HG03060 (cell line): ENCODE results near the gene YWHAH.
"Not testable (repeated sequence)": the region's sequence is repeated elsewhere in the genome, so short reads cannot be mapped to it uniquely, and the experiment has no call there.

Experiments used
- ATAC-seq: cut with Tn5 transposase; IDR thresholded peaks from one replicate; pipeline ENCODE4 v1.9.1; 2021; ENCODE audit warnings: low read depth, moderate number of reproducible peaks; ENCODE audit not compliant: unreplicated experiment

YWHAH gene

DNA sequence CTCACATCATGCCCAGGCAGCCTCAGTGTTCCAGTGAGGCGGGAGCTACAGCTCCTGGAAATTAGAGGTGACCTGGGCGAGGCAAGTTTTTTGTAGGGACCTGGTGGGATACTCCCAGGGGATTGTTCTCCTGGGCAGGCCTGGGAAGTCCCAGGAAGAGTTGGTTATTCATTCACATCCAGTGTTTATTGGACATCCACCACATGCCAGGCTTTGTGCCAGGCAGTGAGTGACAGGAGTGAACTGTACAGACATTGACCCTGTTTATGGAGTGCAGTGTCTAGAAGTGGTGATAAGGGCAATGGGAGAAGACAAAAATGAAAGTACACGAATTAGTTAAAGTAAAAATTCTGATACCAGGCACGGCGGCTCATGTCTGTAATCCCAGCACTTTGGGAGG, 29.4 kb downstream of the YWHAH start:
- no peak for ATAC-seq

DNA sequence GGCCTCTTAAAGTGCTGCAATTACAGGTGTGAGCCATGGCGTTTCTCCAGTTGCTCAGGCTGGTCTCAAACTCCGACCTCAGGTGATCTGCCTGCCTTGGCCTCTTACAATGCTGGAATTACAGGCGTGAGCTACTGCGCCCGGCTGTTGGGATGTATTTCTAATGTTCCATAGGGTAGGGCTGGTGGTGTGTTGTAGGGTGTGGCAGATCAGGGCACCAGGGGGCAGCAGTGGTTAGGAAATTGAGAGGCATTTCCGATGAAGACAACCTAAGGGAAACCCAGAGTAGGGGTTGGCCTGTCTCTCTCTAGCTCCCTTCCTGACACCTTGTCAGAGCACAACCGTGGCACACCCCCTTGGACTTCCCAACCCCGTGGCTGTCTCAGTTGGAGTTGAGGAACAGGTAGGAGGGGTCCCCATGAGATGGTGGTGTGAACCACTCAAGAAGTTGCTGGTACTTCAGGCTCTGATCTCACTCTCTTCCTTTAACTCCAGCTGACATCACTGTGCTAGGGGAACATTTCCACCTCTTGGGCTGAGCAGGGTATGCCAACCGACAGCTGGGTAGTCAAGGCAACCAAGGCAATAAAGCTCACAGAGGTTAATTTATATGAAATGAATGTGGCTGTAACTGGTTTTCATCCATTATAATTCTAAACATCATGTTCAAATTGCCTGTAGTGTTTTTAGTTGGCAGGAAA, 33.0 kb downstream of the YWHAH start:
- ATAC-seq = no peak

DNA sequence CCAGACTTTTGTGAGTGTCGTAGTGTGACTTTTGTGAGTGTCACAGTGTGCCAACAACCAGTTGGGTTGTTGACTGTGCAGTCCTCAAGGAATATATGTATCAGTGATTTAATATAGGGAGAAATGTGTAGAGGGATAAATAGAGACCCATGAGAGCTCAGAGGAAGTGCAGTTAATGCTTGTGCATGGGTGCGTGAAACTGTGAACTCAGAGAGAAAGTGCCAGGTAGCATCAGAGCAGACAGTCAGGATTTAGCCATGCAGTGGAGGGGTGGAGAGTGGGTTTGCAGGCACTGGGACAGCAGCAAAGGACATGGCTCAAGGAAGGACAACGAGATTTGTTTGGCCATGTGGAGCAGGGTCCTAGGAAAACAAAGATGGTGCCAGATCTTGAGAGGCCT, 33.6 kb downstream of the YWHAH start:
- no peak for ATAC-seq

DNA sequence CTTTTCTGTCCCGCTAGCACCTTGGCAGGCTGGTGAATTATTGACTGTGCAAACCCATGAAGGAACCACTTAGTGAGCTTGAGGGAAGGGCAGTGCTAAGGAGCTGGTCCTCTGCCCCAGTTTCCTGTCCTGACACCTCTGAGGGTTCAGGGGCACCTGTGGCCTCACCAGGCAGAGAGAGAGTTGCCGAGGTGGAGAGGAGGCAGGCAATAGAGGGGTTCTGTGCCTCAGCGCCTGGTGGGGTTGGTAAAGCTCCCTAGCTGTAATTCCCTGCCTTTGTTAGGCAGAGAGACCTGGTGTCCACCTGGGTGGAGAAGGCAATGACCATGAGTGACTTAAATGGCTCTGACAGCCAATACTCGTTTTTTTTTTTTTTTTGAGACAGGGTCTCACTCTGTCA, 36.3 kb downstream of the YWHAH start:
- no peak for ATAC-seq

DNA sequence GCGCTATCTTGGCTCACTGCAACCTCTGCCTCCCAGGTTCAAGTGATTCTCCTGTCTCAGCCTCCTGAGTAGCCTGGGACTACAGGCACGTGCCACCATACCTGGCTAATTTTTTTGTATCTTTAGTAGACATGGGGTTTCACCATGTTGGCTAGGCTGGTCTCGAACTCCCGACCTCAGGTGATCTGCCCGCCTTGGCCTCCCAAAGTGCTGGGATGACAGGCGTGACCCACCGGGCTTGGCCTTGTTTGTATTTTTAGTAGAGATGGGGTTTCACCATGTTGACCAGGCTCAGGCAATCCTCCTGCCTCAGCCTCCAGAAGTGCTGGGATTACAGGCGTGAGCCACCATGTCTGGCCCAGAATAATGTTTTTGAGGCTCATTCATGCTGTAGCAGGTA, 37.6 kb downstream of the YWHAH start:
- ATAC-seq = not testable (repeated sequence)

DNA sequence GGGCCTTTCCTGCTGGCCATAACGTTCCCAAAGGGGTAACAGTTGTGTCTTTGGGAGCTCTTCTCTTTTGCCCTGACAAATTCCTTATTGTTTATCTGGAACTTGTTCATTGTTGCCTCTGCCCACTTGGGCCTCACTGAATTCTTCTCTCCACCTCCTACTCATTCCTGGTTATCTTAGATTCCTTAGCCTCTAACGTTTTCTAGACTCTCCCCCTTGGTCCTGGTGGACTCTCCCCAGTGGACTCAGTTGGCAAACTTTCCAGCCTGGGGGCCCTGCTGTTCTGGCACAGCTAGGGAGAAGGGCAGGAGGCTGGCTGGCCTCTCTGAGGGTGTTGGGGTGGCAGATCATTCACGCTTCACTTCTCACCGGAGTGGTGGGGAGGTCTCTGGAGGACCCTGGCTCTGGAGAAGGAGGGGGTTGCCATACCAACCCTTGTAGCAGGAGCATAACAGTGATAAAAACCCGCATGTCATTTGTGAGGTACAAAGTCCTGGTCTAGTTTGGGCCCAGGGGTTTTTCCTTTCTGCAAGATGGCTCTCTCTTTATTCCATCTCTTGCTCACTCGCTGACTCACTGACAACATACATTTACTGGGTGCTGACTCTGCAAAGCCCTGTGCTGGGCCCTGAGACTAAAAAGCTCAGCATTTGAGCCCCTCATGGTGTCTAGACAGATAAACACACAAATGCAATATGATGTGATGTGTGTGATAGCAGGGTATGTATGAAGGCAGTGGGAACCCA, 39.7 kb downstream of the YWHAH start:
- ATAC-seq = no peak

DNA sequence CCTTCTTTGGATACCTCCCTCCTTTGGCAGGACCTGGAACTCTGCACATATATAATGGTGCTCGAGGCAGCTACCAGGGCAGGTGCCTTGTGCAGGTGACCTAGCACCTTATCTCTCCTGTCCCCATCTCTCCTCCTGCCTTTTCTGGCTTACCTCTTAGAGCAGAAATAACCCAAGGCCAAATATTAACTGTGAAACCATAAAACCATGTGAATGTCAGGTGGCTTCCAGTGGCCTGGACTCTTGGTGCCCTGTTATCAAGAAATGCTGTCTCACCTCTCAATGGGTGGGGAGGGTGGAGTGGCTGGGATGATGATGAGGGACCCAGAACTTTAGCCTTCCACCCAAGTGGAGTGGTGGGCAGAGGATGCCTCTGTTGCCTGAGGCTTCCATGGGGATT, 42.9 kb downstream of the YWHAH start:
- ATAC-seq = no peak

DNA sequence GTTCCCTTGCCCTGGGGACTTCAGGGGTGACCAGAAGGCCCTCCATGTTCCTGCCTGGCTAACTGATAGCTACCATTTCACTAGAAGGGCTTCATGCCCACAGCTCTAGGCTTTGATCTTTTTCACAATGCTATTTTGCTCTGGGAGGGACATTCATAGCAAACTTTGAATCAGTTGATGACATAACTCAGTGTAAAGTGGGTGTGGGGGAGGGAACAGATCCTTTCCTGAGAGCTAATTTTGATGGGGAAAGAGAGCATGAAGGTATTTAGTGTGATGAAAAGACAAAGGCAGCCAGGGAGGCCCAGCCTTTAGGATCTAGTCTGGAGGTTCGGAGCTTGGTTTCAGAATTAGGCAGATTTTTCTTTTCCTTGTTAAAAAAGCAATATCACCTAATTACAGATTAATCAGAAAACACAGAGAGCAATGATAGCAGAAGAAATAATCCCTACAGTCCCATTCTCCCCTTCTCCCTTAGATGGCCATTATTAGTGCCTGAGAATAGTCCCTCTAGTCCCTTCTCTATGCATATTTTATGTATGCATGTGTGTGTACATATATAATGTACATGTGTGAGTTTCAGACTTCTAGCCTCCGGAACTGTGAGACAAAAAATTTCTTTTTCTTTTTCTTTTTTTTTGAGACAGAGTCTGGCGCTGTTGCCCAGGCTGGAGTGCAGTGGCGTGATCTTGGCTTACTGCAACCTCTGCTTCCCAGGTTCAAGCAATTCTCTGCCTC, 46.9 kb downstream of the YWHAH start:
- no peak for ATAC-seq

DNA sequence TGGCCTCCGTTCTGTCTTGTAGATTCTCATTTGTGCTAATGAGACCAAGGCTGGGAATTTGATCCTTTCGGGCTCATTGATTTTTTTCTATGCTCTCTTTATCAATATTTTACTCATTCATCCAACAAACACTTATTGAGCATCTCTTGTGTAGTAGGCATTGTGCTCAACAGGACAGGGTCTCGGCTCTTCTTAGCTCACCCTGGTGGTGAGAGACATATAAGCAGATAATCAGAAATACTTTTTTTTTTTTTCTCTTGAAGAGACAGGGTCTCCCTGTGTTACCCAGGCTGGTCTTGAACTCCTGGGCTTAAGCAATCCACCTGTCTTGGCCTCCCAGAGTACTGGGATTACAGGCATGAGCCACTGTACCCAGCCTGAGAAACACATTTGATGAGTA, 50.7 kb downstream of the YWHAH start:
- ATAC-seq = no peak

DNA sequence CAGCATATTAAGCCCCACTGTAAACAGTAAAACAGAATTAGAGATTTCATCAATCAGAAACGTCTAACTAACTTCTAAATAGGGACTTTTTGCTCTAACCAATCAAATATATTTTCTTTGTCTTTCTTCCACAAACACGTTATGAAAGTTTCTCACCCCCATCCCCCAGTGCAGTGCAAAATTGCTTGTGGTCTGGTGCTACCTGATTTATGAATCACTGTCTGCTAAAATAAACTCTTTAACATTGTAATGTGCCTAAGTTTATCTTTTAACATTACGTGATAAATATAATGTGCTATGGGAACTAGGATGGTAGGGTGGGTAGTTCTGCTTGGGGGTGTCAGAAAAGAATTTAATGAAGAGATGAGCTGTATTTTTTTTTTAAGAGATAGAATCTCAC, 51.5 kb downstream of the YWHAH start:
- ATAC-seq = no peak

DNA sequence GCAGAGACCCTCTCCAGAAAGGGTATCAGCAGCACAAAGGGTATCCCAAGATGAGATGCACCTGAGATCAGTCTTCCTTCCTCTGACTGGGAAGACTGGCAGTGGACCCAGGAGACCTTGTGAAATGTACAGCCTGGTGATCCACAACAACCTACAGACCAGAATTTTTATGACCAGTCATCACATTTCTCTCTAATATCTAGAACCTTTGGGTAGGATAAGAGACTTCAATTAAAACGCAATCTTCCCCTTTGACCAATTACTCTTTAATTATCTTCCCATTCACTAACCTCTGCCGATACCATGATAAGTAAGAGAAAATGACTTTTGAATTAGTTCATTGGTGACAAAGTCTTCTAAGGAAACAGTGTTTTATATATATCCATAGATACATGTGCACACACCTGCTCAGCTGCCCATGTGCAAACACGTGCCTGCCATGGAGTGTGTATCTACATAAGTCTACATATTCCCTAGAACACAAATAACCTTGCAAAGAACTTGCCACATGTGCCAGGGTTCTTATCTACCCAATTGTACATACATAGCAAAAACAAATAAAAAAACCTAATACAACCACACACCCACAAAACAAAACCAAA, 54.5 kb downstream of the YWHAH start:
- no peak for ATAC-seq

DNA sequence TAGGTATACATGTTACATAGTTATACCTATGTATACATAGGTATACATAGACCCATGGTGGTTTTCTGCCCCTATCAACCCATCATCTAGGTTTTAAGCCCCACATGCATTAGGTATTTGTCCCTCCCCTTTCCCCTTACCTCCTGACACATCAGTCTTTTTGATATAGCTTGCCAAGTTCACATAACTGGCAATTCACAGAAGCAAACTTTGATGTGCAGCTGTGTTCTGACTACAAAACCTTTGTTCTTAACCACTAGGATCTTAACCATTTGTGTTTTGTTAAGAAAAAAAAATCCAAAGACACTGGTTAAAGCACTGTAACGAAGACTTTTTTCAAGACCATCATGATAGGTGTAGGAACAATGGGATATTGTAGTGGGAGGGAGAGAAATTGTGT, 55.8 kb downstream of the YWHAH start:
- no peak for ATAC-seq

DNA sequence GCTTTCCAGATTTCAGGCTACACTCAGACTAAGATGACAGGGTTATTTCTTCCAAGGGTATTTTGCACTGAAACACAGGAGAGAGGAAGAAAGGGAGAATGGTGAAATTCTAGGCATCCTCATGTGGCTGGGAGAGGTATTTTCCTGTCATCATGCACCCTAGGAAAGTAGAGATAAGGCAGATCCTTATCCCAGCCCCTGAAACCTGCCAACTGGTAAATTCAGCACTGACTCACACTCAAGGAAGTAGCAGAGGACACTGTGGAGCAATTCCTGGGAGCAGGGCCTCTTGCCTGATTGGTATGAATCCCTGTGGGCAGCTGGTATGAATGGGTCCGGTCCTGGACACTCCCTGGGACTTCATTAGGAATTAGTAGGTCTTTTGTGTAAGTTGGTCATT, 61.1 kb downstream of the YWHAH start:
- no peak for ATAC-seq
